ENCODE measurements around the gene EHHADH.
"Not testable (repeated sequence)": the region's sequence is repeated elsewhere in the genome, so short reads cannot be mapped to it uniquely, and the experiment has no call there.

DNA sequence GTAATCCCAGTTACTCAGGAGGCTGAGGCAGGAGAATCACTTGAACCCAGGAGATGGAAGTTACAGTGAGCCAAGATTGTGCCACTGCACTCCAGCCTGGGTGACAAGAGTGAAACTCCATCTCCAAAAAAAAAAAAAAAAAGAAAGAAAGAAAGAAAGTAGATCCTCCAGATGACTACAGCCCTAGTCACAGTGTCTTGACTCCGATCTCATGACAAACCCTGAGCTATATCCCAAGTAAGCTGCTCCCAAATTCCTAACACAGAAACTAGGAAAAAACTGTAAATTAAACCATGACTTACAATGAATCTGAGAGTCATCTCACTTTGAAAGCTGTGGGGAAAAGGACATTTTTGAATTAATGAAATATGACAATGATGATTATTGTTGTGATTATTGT is 27.3 kb downstream of the EHHADH start:
- TF ChIP-seq, protein P1, sequence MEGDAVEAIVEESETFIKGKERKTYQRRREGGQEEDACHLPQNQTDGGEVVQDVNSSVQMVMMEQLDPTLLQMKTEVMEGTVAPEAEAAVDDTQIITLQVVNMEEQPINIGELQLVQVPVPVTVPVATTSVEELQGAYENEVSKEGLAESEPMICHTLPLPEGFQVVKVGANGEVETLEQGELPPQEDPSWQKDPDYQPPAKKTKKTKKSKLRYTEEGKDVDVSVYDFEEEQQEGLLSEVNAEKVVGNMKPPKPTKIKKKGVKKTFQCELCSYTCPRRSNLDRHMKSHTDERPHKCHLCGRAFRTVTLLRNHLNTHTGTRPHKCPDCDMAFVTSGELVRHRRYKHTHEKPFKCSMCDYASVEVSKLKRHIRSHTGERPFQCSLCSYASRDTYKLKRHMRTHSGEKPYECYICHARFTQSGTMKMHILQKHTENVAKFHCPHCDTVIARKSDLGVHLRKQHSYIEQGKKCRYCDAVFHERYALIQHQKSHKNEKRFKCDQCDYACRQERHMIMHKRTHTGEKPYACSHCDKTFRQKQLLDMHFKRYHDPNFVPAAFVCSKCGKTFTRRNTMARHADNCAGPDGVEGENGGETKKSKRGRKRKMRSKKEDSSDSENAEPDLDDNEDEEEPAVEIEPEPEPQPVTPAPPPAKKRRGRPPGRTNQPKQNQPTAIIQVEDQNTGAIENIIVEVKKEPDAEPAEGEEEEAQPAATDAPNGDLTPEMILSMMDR (IDR thresholded peaks at IDR 0.05; ENCODE audit: insufficient read depth, low read depth, low read length), result not testable (repeated sequence)
- TF ChIP-seq EZH2 (IDR thresholded peaks at IDR 0.05; ENCODE audit: insufficient read depth, low read length), result not testable (repeated sequence)

Measured in astrocyte (in vitro differentiated cells and primary cell).